ENCODE results near the gene FGF11. TPM values are rescaled to one million over a fixed set of nuclear protein-coding genes. Genes with fewer than 3 reads are reported as not detected.

The FGF11 gene
- total RNA-seq, 1 donor from 2014 or later = 5.0 TPM

- no peaks in the 10 kb centered on the region for H3K27me3 Mint-ChIP-seq (ENCODE audit: low read depth)
- DNase-seq (ENCODE audit: low spot score) = no peak
- TF ChIP-seq CTCF (IDR thresholded peaks at IDR 0.05) = no peak
- no peaks in the 10 kb centered on the region for H3K9me3 Mint-ChIP-seq (ENCODE audit: low read depth)
- H3K27ac Mint-ChIP-seq (ENCODE audit: unreplicated experiment) = peak overlapping the region; percentile 99
- peaks cover 44% of the 10 kb centered on the region for H3K4me1 Mint-ChIP-seq (ENCODE audit: low read depth)
- no peak overlapping the region for H3K4me3 Mint-ChIP-seq (ENCODE audit: unreplicated experiment)
- no peaks in the 10 kb centered on the region for H3K36me3 Mint-ChIP-seq (ENCODE audit: low read depth)
These were observed 37.2 kb downstream of the FGF11 start for GRCh38 chr17:7476494-7476893.

GRCh38 chr17:7476951-7477350, 37.6 kb downstream of the FGF11 start:
- peak overlapping the region; percentile 99 for H3K27ac Mint-ChIP-seq (ENCODE audit: unreplicated experiment)
- TF ChIP-seq CTCF (IDR thresholded peaks at IDR 0.05) = no peak
- H3K9me3 Mint-ChIP-seq (ENCODE audit: low read depth) = no peaks in the 10 kb centered on the region
- H3K4me1 Mint-ChIP-seq (ENCODE audit: low read depth) = peaks cover 47% of the 10 kb centered on the region
- H3K36me3 Mint-ChIP-seq (ENCODE audit: low read depth) = no peaks in the 10 kb centered on the region
- DNase-seq (ENCODE audit: low spot score) = no peak
- no peaks in the 10 kb centered on the region for H3K27me3 Mint-ChIP-seq (ENCODE audit: low read depth)
- H3K4me3 Mint-ChIP-seq (ENCODE audit: unreplicated experiment) = peak overlapping the region; percentile 90

GRCh38 chr17:7477392-7478275, 38.3 kb downstream of the FGF11 start:
- Mint-ChIP-seq H3K27me3 (ENCODE audit: low read depth) (no peaks in the 10 kb centered on the region), H3K4me3 (ENCODE audit: unreplicated experiment) (peak overlapping the region; percentile 90), H3K36me3 (ENCODE audit: low read depth) (no peaks in the 10 kb centered on the region), H3K27ac (ENCODE audit: unreplicated experiment) (peak overlapping the region; percentile 99), H3K4me1 (ENCODE audit: low read depth) (peaks cover 52% of the 10 kb centered on the region), H3K9me3 (ENCODE audit: low read depth) (no peaks in the 10 kb centered on the region)
- no peak for DNase-seq (ENCODE audit: low spot score)
- TF ChIP-seq CTCF (IDR thresholded peaks at IDR 0.05) = no peak

- Mint-ChIP-seq H3K36me3 (ENCODE audit: low read depth) (no peaks in the 10 kb centered on the region), H3K9me3 (ENCODE audit: low read depth) (no peaks in the 10 kb centered on the region), H3K27me3 (ENCODE audit: low read depth) (no peaks in the 10 kb centered on the region), H3K27ac (ENCODE audit: unreplicated experiment) (peak overlapping the region; percentile 99), H3K4me3 (ENCODE audit: unreplicated experiment) (peak overlapping the region; percentile 90), H3K4me1 (ENCODE audit: low read depth) (peaks cover 59% of the 10 kb centered on the region)
- TF ChIP-seq CTCF (IDR thresholded peaks at IDR 0.05) = no peak
- no peak for DNase-seq (ENCODE audit: low spot score)
These were observed 39.2 kb downstream of the FGF11 start for GRCh38 chr17:7478276-7479212.

All from chondrocyte (in vitro differentiated cells).